GM12801 (cell line): ENCODE data around the gene NCOA1.

Experiments used
- CTCF ChIP-seq: IDR thresholded peaks from one replicate; pipeline ENCODE4 v1.5.1; 2011; ENCODE audit warnings: control low read depth; ENCODE audit not compliant: insufficient read length; ENCODE audit errors: extremely low read depth

The NCOA1 gene

GRCh38 chr2:24546669-24547068 lies 55.6 kb downstream of the NCOA1 start:
- no peak for TF ChIP-seq CTCF

GRCh38 chr2:24548058-24548457 lies 57.0 kb downstream of the NCOA1 start:
- no peak for TF ChIP-seq CTCF

- TF ChIP-seq CTCF: no peak
Observed at GRCh38 chr2:24551016-24551415, 60.0 kb downstream of the NCOA1 start.

- TF ChIP-seq CTCF: no peak
Observed at GRCh38 chr2:24552836-24553235, 61.8 kb downstream of the NCOA1 start.

GRCh38 chr2:24558781-24559472 lies 67.9 kb downstream of the NCOA1 start:
- no peak for TF ChIP-seq CTCF

- no peak for TF ChIP-seq CTCF
Observed at GRCh38 chr2:24559473-24560113, 68.5 kb downstream of the NCOA1 start.

GRCh38 chr2:24565537-24565936 lies 74.5 kb downstream of the NCOA1 start:
- TF ChIP-seq CTCF: no peak
